HG02610 (cell line): ENCODE data around the gene OBP2A.

Experiments used
- ATAC-seq: cut with Tn5 transposase; IDR thresholded peaks from one replicate; pipeline ENCODE4 v1.9.1; 2021; ENCODE audit warnings: mild to moderate bottlenecking, moderate library complexity; ENCODE audit not compliant: unreplicated experiment

Gene OBP2A

DNA sequence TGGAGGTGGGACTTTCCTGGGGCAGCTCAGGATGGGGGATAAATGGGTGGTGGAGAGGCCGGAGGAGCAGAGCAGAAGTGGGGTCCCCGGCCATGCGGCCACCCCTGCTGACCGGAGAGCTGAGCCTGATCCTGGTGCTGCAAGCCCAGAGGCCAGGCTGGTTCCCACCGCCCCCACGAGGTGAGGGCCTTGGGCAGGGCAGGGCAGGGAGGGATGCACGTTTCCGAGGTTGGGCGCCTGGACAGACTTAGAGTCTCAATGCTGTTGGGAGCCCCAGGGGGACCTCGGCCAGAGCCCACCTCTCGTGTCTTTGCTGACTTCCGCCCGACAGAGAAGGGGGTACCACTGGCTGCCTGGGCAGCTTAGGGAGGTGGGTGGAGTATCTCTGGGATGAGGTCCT lies 5.5 kb downstream of the OBP2A start:
- no peak for ATAC-seq

DNA sequence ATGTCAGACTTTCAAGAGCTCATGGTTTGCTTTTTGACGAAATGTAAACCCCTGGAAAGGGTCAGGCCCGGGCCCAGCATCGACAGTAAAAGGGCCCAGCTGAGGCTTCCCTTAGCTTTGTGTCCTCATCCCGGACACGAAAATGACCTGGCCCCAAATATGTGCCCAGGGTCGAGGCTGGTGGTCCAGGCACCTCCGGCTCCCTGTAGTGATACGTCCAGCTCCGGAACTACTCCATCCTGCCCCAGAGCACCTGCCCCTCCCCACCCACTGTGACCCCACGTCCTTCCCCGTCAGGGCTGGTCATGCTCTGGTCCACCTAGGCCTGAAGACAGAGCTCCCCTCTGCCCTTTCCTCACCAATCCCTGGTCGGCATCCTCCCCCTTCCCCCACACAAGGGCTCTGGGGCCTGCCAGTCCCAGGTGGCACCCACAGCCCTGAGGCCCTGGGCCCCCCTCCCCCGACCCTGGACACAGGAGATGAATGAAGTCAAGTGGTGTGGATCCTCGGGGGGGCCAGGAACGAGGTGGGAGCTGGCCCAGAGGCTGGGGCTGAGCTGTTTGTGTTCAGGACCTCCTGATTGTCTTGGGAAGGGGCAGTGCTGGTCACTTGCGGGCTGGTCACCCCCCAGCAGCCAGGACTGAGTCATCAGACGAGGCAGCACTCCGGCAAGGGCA lies 6.2 kb downstream of the OBP2A start:
- ATAC-seq: no peak

DNA sequence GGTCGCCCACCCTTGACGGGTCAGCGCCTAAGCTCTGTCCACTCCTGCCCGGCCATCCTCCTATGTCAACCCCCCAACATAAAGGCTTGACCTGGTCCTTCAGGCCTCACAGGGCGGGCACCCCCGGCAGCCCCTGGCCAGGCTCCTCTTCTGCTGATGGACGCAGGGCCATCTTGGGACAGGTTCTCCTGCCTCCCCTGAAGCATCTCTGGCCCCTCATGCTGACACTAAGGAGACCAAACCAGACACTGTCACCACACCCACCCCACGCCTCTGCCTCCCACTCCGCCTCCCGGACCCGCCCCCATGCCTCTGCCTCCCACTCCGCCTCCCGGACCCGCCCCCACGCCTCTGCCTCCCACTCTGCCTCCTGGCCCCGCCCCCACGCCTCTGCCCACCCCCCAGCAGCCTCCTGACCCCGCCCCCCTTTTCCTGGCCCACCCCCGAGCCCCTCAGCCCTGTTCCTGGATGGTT lies 6.8 kb downstream of the OBP2A start:
- ATAC-seq: no peak

DNA sequence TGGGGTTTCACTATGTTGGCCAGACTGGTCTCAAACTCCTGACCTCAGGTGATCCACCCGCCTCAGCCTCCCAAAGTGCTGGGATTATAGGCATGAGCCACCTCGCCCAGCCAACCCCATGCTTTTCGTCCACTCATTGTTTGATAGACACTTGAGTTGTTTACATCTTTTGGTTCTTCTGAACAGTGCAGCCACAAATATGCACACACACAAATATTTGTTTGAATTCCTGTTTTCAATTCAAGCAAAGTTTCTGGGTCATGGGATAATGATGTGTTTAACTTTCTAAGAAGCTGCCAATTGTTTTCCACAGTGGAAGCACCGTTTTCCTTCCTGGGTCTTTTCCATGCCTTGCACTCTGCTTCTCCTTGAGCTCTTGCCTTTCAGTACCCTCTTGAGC lies 8.8 kb downstream of the OBP2A start:
- no peak for ATAC-seq

DNA sequence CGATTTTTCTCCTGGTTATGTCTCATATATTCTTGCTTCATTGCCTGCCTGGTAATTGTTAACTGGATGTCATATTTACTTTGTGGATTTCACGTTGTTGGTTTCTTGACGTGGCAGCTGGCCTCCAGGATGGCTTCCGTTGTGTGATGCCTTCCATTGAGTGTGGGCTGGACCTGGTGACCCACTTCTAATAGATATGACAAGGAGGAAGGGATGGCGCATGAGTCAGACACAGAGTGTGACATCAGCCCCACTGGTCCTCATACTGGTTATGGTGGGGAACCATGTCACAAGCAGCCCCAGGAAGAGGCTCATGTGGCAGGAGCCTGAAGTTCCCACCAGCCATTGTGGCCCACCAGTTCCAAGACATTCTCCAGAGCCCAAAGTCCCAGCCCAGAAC lies 9.3 kb downstream of the OBP2A start:
- ATAC-seq: no peak

DNA sequence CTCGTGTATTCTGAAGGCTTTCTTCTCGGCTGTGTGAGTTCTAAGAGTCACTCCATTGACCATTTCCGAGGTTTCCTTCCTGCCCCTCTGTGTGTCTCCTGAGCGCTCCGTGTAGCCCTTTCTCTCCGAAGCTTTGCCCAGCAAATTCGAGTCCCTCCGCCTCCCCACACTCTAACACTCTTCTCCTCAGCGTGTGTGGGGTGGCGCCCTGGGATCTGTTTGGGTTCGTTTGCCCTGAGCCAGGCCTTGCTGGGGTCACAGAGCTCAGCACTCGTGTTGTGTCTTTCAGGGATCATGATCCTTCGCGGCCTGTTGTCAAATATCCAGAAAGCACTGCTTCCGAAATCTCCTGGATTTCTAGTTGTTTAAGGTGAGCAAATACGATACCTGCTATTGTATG lies 10.0 kb downstream of the OBP2A start:
- no peak for ATAC-seq

DNA sequence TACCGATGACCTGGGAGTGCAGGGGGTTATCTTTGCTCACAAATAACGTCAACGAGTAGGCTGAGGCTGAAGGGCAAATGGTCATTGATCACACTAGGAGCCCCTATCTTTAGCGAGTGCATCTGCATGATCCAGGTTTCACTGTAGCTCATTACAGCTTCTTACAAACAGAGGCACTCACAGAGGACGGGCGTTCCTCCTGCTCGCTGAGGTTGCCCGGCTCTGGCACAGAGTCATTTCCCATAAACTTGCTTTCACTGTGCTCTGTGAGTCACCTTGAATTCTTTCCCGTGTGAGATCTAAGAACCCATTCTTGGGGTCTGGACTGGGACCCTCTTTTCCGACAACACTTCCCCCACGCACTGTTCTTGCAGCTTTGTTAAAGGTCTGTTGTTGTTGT lies 13.7 kb downstream of the OBP2A start:
- no peak for ATAC-seq

DNA sequence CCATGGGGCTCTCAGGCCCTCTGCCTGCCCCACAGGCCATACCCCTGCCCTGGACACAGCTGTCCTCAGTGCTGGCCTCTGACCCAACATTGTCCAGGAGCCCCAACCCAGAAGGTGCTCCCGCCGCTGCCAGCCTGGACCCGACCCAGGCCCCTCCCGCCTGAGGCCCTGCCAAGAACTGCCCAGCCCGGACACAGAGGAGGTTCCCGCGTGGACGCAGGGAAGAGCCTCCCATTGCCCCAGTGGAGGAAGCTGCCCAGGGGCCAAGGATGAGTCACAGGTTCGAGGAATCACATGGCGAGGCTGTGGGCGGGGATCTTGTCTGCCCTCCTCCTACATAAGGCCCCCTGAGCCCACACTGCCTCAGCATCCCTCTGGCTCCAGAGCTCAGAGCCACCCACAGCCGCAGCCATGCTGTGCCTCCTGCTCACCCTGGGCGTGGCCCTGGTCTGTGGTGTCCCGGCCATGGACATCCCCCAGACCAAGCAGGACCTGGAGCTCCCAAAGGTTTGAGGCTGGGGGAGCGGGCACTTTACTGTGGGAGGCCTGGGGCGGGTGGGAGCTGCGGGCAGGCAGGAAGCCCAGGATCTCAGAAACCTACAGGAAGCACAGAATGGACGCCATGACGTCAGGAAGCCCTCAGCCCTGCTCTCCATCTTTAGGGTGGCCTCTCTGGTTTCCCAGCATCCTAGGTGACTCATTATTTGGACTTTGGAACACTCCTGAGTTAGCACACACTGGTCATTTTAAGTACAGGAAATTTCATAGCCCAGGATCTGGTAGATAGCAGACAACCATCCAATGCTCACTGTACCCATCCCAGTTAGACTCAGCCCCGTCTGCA lies 15.7 kb downstream of the OBP2A start, which contains the start of gene PAEP:
TSS of gene PAEP (plus strand) at position 366 of the 844 bp plus-strand sequence.
- ATAC-seq: no peak

DNA sequence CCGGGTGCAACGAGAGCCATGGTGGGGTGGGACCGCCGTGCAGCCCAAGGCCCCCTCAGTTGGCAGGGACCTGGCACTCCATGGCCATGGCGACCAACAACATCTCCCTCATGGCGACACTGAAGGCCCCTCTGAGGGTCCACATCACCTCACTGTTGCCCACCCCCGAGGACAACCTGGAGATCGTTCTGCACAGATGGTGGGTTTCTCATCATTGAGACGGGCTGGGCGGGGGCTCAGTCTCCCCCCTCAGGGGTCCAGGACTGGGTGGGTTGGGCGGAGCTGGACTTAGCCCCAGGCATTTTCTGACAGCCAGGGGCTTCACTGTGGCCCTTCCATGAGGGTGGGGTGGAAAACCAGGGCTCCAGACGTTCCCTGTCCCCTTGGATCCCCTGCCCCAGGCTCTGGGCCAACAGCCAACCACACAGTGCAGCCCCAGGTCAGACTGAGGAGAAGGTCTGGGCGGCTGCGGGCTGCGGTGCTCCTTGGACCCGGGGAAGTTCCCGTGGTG lies 16.4 kb downstream of the OBP2A start:
- ATAC-seq: no peak

DNA sequence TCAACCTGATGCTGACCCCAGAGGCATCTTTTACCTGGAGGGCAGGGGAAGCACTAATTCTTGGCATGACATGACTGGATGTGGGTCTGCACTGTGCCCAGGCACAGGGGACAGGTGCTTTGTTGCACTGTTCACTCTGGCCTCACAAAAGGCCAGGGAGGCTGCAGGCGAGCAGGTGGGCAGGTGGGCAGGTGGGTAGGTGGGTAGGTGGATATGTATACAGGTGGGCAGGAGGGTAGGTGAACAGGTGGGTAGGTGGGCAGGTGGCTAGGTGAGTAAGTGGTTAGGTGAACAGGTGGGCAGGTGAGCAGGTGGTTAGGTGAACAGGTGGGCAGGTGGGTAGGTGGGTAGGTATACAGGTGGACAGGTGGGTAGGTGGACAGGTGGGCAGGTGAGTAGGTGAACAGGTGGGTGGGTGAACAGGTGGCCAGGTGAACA lies 17.1 kb downstream of the OBP2A start:
- no peak for ATAC-seq

DNA sequence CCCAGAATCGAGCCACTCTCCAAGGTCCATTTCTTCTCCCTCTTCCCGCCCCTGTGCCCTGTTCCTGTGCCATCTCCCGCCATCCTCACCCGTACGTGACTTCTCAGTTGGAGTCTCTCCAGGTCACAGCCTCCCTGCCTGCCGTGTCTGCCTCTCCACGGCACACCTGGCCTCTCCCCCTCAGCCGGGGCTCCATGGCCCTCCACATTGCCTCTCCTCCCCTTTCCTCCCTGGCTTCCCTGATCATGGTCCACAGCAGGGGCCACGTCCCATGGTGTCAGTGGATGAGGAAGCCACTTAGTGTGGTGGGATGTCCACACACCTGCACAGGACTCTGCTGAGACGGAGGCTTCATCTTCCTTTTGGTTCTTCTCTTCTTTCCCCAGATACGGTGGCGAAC lies 17.9 kb downstream of the OBP2A start:
- no peak for ATAC-seq

DNA sequence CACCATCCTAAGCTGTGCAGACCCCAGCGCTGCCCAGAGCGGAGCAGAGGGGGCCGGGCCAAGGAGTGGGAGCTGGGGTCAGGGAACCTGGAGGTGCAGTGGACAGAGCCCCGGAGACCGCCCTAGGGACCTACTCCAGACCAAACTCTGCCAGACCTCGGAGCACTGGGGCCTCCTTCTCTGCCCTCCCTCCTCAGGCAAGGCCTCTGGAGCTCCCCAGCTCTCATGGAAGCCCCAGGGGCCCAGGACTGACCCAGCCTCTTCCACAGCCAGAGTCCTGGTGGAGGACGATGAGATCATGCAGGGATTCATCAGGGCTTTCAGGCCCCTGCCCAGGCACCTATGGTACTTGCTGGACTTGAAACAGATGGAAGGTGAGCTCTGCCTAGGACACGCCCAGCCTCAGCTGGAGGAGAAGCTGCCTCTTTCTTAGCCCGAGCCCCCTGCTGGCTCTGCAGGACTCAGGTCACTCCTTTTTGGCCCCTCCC lies 19.3 kb downstream of the OBP2A start:
- no peak for ATAC-seq

DNA sequence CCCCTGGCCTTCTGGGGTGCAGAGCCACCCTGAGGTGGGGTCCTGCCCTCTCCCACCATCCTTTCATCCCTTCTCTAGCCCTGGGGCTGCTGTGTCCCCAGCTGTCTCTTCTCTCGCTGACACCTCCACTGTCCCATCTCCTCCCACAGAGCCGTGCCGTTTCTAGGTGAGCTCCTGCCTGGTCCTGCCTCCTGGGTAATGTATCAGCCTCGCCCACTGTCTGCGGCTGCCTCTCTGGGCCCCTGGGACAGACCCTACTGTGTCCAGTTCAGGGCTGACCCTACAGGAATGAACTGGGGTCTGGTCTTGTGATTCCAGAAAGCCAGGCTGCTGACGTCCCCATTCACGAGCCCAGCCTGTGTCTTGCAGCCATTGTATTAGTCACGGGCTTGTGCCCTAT lies 19.7 kb downstream of the OBP2A start:
- ATAC-seq: no peak

DNA sequence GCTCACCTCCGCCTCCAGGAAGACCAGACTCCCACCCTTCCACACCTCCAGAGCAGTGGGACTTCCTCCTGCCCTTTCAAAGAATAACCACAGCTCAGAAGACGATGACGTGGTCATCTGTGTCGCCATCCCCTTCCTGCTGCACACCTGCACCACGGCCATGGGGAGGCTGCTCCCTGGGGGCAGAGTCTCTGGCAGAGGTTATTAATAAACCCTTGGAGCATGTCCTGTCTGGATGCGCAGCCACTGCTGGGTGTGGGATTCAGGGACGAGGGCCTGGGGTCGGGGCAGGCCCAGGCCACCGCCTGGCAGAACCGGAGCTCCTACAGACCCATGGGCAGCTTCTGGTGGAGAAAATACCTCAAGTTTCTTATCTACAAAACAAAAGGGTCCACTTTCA lies 20.6 kb downstream of the OBP2A start:
- ATAC-seq: no peak

DNA sequence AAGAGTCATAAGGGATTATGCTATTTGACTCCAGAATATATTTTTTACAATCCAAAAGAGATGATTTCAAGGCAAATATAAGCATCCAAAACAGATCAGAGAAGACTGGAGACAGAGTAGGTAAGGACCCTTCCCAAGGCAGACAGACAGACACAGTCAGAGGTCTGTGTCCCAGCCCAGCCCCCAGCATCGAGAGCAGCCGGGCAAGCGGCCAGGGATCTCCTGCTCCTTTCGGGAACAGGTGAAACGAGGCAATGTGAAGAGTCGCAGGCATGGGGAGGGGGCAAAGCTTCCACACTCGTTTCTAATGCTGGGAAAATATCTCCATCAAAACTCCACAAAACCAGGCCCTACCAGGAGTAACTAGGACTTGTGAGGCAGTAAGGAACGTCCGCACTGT lies 21.4 kb downstream of the OBP2A start:
- ATAC-seq: no peak

DNA sequence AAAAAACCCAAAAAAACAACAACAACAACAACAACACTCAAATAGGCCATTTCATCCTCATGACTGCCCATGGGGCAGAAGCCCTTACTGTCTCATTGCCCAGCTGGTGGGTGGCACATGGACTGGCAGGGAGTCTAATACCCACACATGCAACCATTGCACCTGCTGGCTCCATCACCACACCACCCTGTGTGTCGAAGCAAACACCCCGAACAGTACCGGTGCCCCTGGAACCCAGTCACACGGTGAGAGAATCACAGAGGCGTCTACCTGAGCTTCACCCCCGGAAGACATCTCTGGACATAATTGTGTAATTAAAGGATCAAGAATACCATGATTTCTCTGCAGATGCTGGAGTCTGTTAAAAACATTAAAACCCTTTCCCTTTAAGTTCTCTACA lies 22.1 kb downstream of the OBP2A start:
- ATAC-seq: no peak

DNA sequence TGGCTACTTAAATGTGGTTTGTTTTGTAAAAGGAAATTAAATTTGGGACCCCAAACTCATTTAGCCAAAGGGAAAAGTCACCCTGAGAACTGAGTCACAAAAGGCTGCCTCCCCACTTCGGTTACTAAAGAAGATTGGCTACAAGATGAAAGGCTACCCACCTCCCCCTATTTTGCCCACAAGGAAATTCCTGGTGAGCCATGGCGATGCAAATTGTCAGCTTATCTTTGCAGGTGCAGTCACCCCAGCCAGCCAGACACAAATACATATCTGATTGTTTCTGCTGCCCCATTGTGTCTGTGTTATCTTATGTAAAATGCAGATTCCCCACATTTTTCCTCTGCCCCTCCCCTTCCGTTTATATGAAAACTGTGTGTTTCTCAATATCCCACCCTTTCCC lies 24.5 kb downstream of the OBP2A start:
- ATAC-seq: no peak

DNA sequence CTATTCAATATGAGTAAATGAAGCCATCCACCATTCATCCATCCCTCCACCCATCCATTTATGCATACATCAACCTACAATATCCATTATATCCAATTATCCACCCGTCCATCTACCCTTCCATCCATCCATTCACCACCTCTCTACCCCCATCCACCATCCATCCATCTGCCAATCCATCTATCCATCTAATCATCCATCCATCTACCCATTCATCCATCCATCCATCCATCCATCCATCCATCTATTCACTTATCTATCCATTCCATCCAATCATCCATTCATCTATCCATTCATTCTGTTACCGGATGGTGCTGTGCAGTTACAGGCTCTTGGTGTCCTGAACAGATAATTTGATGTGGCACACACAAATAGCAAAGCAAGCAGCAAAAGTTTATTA lies 26.3 kb downstream of the OBP2A start:
- no peak for ATAC-seq

DNA sequence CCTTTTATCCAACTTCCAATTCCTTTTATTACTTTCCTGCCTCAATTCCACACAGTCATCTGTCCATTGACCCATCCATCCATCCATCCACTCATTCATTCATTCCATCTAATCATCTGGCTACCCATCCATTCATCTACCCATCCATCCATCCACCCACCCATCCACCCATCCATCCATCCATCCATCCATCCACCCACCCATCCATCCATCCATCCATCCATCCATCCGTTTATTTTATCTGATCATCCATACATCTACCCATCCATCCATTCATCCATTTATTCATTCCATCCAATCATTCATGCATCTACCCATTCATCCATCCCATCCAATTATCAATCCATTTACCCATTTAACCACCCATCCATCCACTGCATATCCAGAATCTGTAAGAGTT lies 27.2 kb downstream of the OBP2A start:
- no peak for ATAC-seq

DNA sequence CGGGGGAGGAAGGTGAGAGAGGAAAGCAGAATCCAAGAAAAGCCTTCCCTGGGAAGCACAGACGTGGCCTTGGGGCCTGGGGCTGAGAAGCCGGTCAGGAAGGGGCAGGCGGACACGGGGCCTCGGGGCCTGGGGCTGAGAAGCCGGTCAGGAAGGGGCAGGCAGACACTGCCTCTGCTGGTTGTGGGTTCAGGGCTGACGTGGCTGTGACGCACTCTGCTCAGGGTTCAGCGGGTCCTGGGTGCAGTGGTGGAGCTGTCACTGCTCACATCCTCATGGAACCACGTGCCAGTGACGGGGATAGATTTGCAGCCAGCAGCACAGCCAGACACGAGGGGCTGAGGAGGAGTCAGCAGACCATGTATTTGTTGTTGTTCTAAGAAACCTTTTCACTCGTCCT lies 28.4 kb downstream of the OBP2A start:
- no peak for ATAC-seq

DNA sequence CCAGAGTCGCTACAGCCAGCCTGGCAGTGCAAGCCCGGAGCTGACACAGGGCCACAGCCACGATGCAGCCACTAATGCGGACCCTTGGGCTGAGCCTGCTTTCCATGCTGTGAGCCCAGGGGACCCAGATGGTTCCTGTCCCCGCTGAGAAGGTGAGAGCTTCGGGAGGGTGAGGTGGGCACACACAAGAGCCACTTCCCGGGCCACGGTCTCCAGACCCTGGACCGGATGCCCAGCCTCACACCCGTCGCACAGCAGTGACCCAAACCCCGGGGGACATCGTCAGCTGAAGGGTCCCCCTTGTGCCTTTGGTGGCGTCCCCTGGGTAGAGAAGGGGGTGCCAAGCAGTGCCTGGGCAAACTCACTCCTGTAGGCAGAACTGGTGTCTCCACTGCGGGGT lies 29.0 kb downstream of the OBP2A start:
- ATAC-seq: no peak
